ENCODE data around the gene CYP19A1.
"Not testable (repeated sequence)": the region's sequence is repeated elsewhere in the genome, so short reads cannot be mapped to it uniquely, and the experiment has no call there.

Gene CYP19A1

DNA sequence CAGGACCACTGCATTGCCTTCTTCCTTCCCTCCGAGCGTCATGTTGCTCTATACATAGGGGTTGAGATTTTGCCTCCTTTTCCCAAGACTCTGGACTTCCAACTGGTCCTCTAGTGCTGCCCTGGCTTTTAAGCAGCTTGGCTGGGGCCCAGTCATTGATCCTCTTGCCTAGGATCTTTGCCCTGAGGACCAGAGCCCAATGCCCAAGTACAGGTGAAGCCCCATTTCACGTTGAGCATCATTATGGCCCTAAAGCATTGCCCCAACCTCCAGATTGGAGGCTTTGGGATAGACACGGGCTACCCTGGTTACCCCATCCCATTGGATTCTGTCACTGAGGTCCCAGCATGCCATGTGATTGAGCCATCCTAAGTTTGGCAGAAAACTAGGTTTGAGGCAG lies 47.7 kb downstream of the CYP19A1 start:
- no peak overlapping the region for H3K27ac ChIP-seq
- TF ChIP-seq, protein P1, sequence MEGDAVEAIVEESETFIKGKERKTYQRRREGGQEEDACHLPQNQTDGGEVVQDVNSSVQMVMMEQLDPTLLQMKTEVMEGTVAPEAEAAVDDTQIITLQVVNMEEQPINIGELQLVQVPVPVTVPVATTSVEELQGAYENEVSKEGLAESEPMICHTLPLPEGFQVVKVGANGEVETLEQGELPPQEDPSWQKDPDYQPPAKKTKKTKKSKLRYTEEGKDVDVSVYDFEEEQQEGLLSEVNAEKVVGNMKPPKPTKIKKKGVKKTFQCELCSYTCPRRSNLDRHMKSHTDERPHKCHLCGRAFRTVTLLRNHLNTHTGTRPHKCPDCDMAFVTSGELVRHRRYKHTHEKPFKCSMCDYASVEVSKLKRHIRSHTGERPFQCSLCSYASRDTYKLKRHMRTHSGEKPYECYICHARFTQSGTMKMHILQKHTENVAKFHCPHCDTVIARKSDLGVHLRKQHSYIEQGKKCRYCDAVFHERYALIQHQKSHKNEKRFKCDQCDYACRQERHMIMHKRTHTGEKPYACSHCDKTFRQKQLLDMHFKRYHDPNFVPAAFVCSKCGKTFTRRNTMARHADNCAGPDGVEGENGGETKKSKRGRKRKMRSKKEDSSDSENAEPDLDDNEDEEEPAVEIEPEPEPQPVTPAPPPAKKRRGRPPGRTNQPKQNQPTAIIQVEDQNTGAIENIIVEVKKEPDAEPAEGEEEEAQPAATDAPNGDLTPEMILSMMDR (conservative IDR thresholded peaks at IDR 0.05) = no peak

DNA sequence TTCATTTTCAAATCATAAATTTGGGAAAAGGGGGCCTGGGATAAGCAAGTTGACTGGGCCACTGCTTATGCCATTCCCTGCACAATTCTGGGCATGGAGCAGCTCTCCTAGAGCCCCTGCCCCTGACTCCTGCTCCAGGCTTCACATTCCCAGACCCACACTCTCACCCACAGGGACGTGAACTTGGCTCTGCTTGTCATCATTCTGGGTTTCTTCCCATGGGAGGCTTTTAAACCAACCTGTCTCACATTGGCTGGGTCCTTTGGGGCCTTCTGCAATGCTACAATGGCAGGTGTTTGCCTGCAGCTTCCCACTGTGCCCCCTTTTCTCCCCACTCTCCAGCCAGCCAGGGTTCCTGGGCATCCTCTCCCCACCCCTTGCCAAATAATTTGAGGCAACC lies 49.1 kb downstream of the CYP19A1 start:
- H3K27ac ChIP-seq = no peak overlapping the region
- TF ChIP-seq, protein P1 (conservative IDR thresholded peaks at IDR 0.05) = no peak

DNA sequence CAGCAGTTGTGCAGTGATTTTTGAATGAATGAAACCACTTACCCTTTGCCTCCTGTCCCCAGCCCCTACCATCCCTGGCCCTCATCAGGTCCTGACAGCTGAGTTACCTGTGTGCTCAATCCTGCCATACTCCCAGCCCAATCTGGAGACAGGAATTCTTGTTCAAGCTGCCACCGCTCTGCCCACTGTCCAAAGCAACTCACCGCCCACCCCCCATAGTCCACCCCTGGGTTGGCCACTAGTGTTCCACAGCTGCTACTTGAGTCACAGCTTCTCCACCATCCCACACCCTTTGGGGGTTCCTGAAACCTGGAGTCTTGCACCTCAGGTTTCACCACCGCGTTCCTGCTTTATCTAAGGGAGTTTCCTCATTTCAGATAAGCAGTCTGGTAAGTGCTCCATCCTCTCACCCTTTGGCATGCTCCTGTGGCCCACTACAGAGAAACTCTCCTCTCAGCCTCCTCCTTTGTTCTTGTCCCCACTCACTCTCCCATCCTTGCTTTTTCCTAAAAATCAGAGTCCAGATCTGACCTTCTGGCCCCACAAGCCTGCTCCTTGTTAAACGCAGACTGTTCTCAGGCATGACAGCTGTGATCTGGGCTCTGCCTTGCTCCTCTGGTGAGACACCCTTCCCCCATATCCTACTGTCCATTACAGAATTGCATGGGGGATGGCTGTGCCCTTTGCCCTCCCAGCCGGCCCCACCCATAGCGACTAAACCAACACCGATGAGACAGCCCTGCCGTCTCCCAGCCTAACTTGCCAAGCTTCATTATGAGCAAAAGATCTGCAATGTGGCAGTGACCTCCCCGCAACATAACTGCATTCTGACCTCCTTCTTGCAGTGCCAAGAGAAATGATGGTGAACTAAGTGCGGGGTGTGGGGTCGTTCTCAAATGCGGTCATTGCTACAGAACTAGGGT lies 50.0 kb downstream of the CYP19A1 start:
- no peak overlapping the region for H3K27ac ChIP-seq
- TF ChIP-seq, protein P1 (conservative IDR thresholded peaks at IDR 0.05) = no peak

- H3K27ac ChIP-seq = no peak overlapping the region
- TF ChIP-seq, protein P1 (conservative IDR thresholded peaks at IDR 0.05) = peak; percentile 50
Measured at GRCh38 chr15:51286816-51287215, 51.6 kb downstream of the CYP19A1 start.

DNA sequence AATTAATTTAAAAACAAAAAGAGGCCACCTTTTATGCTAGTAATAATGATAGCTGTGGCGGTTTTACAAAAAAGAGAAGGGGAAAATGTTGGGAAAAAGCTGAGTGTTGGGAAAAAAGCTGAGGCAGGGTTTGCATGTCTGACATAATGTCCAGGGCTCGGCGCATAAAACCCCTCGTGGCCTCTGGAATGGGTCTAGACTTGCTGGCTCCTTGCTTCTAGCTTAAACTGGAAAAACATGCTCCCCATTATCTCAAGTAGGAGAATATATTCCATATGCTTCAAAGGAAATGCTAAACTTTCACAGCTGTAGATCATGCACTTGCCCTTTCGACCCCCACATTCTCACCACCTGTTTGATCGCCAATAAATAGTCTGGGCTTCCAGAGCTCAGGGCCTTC lies 53.0 kb downstream of the CYP19A1 start:
- H3K27ac ChIP-seq = no peak overlapping the region
- TF ChIP-seq, protein P1 (conservative IDR thresholded peaks at IDR 0.05) = no peak

- H3K27ac ChIP-seq = no peak overlapping the region
- TF ChIP-seq, protein P1 (conservative IDR thresholded peaks at IDR 0.05) = no peak
Measured at GRCh38 chr15:51284871-51285270, 53.5 kb downstream of the CYP19A1 start.

GRCh38 chr15:51283026-51283425 lies 55.4 kb downstream of the CYP19A1 start:
- no peak overlapping the region for H3K27ac ChIP-seq
- TF ChIP-seq, protein P1 (conservative IDR thresholded peaks at IDR 0.05) = 0 out of 2 replicates have a peak, but pooled peaks have one; percentile 5

GRCh38 chr15:51282241-51282640 lies 56.2 kb downstream of the CYP19A1 start:
- H3K27ac ChIP-seq = not testable (repeated sequence)
